Ramos (cell line): Measurements from ENCODE around the gene ARSJ.
"Not testable (repeated sequence)": the region's sequence is repeated elsewhere in the genome, so short reads cannot be mapped to it uniquely, and the experiment has no call there.

Source experiments
- in situ Hi-C: fragments of 300-500 bp; cut with MboI; formaldehyde crosslinking; loops from one replicate; pipeline ENCODE4 v1.14.3; 2022; ENCODE audit warnings: low sequenced_read_pairs; ENCODE audit not compliant: unreplicated experiment

Gene ARSJ

DNA sequence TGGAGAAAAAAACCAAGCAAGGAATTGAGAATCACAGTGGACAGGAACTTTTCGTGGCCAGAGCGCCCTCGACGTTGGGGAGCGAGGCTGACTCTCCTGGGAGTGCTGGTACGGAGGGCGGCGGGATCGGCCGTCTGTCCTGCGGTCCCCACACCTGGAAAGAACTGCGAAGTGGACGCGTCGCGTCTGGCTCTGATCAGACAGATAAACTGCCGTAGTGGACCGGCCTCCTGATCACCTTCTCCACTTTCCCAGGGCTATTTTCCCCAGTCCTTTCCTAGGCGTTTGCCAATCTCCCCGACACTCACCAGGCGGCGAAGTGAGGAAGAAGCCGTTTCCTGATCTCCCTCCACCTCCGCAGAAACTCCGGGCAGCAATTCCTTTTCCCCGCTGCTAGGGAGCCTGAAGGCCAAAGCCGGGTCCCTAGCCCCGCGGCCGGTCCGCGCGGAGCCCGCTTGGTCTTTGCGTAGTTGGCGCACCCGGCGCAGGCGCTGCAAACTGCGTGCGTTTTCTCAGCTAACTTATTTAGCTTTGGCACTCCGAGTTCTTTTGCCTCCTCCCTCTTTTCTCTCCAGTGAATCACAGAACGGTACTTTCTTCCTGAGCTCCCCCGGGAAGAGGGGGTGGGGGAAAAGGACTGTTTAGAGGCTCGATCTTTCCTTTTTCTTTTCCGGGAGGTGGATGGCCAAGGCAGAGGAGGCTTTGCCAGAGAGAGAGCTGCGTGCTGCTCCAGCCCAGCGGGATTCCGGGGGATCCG is at the start of gene ARSJ:
Gene ARSJ (minus strand): TSS at position 500 of the 757 bp plus-strand sequence. CDS start 813 bp downstream, outside the sequence.
- in situ Hi-C loops, result no loop called here

DNA sequence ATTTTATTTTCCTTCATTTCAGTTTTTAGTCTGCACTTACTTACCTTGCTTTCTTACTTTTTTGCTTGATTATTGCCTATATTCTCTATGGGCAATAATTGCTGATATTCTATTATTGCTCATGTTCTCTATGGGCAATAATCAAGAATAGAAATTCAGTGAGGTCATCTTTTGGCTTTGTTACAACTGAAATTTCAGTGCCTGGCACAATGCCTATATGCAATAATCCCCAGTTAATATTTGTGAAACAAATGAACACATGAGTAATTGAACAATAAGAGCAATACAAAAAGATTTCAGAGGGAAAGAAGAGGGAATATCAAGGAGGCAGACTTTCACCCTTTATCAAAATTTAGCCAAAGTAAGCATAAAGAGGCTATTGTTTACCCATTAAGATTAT is 48.6 kb upstream of the ARSJ start:
- in situ Hi-C loops, result no loop called here

DNA sequence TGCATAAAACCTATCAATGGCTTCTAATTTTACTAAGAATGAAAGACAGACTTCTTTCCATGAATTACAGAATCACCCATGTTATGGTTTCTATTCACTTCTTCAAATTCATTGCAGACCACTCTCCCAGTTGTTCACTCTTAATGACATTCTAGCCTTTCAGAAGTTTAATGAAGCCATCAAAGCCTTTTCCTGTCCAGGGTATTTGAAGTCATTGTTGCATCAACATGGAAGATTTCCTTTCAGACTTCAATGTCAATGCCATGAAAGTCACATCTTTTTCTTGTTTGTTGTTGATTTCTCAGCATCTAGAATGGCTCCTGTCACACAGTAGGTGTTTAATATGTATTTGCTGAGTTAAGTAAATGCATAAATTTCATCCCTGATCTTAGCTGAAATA is 48.1 kb upstream of the ARSJ start:
- in situ Hi-C loops, result no loop called here

DNA sequence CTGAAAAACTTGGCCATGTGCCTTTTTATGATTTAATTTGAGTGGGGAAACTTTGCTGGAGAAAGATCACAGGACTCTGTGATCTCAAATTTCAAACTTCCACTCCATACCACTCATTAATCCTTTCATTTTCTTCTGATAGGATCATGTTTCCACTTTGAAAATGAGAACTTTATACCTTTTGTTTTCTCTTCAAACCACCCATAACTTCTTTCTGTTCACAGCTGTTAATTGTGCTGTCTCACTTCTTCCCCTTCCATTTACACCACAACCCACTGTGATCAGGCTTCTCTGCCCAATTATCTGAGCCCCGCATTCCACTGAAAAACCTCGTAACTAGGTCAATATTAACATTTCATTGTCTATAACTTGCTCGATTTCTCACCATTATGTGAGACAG is 47.0 kb upstream of the ARSJ start:
- in situ Hi-C loops, result no loop called here

DNA sequence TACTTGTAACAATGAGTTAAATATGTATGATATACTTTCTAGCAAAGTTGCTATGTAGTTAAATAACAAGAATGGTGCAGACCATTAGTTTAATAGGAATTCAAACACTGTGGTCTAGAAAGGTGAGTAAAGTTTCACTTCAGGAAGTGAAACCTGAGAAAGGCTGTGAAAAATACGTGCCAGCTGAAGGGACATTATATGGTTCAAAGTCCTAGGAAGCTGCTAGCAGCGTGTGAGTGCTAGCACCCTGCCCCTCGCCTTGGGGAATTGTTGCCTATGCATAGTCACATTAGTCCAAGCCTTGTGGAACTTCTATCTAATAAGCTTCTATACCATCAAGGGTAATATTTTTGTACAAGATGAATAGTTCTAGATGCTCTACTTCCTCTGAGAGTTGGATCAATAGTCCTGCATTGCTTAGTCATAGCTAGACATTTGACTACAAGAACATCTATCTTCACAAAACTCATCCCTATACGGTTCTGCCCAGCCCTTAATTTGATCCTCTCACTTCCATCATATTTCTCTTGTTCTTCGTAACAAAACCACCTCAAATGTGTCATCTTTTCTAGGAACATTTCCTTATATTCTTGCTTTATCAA is 45.8 kb upstream of the ARSJ start:
- in situ Hi-C loops, result no loop called here

DNA sequence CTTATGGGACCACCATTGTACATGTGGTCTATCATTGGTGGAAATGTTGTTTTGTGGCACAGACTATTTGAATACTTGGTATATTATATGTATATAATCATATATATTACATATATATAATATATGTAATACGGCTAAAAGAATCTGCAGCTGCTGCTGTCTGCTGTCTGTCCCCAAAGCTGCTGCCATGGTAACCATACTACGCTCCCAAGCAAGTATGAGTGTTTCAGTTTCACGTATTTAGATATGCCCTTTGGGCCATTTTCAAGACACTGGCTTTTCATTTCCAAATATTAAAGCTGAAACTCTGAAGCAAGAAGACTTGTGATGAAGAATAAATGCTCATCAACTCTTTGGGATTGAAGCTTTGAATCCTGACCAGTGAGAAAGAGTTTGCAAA is 42.0 kb upstream of the ARSJ start:
- in situ Hi-C loops, result no loop called here

DNA sequence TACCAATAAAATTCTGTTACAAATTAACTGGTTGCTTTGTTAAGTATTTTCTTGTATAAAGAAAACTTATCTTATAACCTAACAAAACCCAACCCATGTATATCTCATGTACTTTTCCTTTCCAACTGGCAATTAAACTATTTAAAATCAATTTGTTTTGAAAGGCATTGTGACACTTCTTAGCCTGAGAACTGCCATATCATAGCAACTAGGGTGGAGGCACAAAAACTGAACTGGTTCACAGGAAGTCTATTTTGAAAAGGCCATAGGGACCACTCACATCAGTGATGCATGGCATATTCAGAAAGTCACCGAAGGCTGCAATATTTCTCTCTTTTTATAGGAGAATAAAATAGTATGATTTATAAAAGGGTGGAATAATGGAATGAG is 40.5 kb upstream of the ARSJ start:
- in situ Hi-C loops, result no loop called here

DNA sequence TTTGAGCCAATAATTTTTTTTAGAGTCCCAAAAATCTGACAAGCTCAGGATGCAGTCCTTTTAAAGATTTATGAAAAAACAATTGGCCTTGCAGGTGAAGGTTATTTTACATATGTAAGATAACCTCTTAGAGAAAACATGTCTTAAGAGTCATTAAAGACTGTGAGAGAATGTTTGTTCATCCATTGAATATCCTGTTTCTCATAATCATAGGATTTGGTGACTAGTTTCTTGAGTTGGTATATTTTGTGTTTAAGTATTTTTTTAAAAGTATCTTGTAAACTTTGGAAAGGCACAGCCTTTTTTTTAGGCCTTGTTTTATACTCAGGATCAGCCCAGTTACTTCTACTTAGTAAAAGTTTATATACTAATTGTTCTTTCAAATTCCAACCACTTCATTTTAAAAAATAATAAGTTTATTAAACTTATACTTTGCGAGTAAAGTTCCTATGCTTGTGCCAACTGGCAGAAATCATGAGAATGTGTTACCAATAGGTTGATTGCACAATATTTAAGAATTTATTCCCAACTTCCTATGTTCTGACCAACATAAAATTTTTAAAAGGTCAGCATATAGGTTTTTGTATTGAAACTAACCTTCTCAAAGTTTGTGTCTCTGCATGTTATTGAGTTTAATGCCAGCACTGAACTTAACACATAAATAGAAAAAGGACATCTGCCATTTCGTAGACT is 40.0 kb upstream of the ARSJ start:
- in situ Hi-C loops, result no loop called here

DNA sequence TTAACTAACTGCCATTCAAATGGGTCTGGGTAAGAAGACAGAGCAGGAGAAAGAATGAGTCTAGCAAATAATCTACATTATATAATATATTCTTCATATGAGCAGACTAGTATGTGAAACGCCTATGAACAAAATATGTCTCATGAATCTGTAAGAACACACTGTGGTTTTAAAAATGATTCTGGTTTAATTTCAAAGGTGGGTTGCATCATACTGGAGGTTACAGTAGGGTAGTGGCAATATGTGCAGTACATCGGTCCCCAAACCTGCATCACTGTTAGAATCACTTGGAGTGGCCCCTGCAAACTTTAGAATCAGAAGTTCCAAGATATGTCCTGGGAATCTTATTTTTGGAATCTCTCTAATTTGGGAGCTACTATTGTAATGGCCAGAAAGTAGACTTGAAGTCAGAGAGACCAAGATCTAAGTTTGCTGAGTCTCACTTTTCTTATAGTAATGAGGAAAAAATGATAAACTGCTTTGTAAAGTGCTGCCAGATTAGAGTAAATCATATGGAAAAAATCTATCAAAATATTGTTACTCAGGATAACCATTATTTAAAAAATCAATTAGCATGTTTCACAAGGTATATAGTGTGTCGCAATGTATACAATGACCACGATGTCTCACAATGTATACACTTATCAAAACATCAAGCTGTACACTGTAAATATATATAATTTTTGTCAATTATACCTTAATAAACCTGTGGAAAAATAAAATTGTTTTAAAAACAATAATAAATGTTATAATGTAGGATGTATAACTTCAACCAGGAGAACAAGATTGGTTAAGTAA is 37.9 kb upstream of the ARSJ start:
- in situ Hi-C loops, result no loop called here

DNA sequence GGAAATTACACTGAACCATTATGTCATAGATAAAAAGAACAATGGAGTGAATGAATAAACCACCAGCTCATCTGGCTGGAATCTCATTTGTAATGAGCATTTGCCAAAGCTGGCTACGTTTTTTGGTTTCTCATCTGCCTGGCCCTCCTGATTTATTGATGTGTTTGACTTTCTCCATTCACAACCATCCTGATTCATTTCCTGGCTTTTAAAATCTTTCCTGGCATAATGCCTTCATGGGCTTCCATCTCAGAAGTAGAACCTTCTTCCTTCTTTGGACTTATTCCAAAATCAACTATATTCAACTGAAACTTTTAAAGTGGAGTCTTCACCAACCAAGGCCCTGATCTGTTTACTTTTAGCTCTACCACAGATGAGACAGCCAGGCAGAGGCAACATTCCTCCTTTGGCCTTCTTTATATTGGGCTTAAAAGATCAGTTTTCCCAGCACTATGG is 36.0 kb upstream of the ARSJ start:
- in situ Hi-C loops, result no loop called here

DNA sequence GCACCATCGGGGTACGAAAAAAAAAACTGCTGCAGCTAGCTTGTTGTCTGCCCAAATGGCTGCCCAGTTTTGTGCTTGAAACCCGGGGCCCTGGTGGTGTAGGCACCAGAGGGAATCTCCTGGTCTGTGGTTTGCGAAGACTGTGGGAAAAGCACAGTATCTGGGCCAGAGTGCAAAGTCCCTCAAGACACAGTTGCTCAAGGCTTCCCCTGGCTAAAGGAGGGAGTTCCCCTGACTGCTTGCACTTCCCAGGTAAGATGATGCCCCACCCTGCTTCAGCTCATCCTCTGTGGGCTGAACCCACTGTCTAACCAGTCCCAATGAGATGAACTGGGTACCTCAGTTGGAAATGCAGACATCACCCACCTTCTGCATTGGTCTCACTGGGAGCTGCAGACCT is 33.8 kb upstream of the ARSJ start:
- in situ Hi-C loops, result not testable (repeated sequence)

DNA sequence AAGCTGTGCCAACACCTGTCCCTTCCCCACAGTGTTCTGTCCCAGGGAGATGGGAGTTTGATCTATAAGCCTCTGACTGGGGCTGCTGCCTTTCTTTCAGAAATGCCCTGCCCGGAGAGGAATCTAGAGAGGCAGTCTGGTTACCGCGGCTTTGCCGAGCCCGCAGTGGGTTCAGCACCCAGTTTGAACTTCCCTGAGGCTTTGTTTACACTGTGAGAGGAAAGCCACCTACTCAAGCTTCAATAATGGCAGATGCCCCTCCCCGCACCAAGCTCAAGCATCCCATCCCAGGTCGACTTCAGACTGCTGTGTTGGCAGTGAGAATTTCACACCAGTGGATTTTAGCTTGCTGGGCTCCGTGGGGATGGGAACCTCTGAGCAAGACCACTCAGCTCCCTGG is 33.3 kb upstream of the ARSJ start:
- in situ Hi-C loops, result no loop called here

DNA sequence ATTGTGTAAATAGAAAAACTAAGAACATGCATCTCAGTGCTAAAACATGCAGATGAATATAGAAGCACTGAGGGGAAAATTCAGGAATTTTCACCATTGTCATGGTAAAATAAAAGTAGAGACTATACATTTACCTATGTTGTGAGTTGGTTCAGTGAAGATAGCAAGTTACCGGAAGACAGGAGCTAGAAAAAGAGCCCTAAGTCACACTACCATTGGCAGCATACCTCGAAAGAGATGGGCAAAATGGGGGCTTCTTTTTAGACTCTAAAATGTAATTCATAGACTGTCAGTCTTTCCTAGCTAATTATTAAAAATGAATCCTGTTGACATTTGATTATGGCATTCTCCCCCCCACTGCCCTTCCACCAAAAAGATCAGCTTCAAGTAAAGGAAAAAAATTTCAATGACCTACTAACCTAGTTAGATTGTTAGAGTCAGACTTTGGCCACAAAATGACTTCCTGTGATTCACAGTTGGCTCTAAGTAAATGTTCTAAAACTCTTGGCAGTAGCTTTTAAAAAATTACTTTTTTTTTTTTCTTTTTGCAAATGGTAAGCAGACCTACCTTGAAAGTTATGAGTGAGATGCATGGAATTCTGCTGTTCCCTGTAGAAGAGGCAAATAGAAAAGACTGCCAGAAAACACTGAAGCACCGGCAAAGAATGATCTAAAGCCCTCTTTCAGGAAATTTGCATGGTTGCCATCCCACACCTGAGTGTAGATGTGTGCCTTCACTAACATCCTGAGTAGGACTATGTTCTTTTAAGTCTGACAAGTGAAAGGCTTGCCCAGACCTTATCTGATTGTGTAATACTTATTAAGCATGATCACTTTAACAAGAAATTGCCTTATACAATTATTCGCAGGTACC is 26.4 kb upstream of the ARSJ start:
- in situ Hi-C loops, result no loop called here

DNA sequence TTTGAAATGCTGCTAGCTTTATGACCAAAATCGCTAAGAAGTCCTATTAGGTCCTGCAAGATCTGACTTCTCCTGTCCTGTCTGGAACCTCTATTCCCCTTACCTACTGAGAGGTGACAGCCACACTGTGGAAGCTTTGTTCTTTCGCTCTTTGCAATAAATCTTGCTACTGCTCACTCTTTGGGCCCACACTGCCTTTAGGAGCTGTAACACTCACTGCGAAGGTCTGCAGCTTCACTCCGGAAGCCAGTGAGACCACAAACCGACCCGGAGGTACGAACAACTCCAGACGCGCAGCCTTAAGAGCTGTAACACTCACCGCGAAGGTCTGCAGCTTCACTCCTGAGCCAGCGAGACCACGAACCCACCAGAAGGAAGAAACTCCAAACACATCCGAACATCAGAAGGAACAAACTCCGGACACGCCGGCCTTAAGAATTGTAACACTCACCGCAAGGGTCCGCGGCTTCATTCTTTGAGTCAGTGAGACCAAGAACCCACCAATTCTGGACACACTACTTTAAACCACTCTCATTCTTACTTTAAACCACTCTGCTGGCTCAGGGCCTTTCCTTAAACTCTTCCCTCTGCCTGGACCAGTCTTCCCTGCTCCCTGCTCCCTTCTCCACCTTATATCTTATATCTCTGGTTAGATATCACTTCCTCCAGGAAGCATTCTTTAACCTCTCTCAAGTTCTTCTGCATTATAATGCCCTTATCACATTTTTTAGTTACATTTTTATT is 25.2 kb upstream of the ARSJ start:
- in situ Hi-C loops, result not testable (repeated sequence)

DNA sequence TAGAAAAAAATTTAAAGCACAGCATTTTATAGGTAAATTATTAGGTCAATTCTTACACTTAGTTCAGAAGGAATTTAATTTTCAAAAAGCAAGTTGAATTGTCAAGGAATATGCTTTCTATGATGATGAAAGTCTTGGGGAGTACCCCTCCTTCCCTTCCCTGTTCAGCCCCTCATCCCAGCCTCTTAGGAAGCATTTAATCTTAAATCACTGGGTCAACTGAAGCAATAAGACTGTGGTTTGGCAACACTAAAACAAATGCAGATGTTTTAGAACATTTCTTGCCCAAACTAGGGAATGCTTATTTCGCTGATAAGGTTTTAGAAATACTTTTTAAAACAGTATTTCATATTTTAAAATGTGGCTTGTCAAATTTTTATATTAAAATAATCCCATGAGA is 19.1 kb upstream of the ARSJ start:
- in situ Hi-C loops, result no loop called here

DNA sequence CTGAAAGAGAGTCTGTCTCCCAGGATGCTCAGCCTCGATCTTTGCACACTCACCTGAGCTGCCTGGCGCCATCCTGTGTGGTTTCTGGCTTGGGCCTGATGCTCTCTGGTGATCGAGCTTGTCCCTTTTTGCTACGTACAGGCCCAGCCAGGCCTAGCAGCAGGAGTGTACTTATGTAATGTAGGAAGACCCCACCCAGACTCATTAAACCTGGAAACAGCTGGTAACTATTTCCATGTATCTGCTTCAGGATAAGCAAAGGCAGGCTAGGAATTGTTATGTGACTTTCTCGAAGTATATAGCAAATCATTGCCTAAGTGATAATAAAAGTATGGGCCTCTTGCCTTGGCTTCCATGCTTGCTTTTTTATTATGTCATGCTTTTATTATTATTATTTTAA is 18.6 kb upstream of the ARSJ start:
- in situ Hi-C loops, result no loop called here

DNA sequence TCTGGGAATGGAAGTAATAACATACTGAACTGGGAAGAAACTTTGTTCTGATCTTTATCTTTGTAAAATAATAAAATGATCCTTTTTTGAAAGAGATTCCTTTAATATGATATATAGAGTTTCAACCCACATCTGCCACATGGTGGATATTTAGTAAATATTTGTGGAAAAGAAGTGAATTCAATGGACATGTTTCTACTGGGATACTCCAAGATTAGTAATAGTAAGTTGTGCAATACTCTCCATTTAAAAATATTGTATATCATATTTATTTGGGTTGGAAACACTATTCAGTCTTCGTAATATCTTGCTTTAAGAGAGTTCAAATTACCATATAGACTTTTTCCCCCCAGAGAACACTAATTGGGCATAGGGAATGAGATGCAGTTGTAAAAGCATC is 17.8 kb upstream of the ARSJ start:
- in situ Hi-C loops, result no loop called here

DNA sequence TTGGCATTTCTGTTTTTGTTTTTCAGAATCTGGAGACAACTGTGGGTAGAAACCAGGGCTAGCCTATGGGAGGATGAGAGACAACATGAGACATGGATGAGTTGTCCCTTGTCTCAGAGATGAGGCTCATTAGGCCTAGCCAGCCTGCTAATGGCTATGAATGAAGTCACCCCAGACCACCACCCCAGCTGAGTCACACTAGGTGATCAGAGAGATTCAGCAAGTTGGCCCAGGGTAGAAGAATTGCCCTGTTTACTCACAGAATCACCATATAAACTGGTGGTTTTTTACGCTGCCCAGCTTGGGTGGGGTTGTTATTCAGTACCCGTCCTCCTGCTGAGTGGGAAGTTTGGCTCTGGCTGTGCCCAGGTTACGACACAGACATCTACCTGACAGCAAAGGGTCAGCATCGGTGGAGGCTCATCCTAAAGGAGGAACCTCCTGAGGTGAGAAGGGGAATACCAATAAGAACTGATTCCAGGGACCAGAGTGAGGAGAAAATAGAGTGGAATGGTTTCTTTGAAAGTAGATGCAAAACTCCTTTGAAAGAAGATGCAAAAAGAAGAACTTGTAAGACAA is 17.2 kb upstream of the ARSJ start:
- in situ Hi-C loops, result no loop called here

DNA sequence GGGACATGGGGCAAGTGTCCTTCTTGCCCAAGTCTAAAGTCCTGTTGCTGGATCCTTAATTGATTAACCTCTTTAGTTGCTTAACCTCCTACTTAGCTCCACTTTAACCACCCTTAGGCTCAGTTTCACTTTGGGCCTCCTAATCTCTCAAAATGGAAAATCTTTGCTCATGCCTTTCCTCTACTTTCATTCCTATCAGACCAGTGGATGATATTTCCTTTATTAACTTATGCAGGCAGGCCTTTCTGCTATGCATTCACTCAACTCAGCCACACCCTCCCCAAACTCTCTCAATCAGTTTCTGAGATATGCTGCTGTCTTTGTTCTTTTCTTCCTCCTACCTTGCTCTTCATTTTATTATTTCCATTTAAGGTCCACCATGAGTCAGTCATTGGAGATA is 14.4 kb upstream of the ARSJ start:
- in situ Hi-C loops, result no loop called here
